HEK293 (cell line): ENCODE results near the gene MCTP1.

Experiments used
- CTCF ChIA-PET: fragments of 350-600 bp; formaldehyde crosslinking; extraction: SDS; loops from one replicate; lab custom pipeline; 2021; ENCODE audit warnings: antibody characterized with exemption; lab: Yijun Ruan, JAX
- POLR2A ChIA-PET: fragments of 300-600 bp; formaldehyde crosslinking; extraction: SDS; loops from one replicate; lab custom pipeline; 2020; ENCODE audit warnings: antibody characterized with exemption, inconsistent platforms; lab: Yijun Ruan, JAX
- H3K27ac ChIP-seq: fragments of 200-500 bp; sonication (Bioruptor generic); 2 replicates; pipeline ENCODE4 v1.5.1; 2014; ENCODE audit warnings: low read depth, low read length, control low read depth, inconsistent platforms; ENCODE audit errors: extremely low read depth
- H3K36me3 ChIP-seq, 2 experiments: fragments of 200-500 bp in 1 of 2; sonication (Bioruptor generic) in 1 of 2; 1 replicate in 1 of 2; 2 replicates in 1 of 2; pipeline ENCODE4 v1.5.1; 2014 to 2017; ENCODE audit warnings: inconsistent platforms in 2 of 2, low read length in 2 of 2; ENCODE audit not compliant: control insufficient read depth in 2 of 2, insufficient read depth in 1 of 2
- H3K4me1 ChIP-seq: fragments of 200-500 bp; sonication (Bioruptor generic); 2 replicates; pipeline ENCODE4 v1.5.1; 2014; ENCODE audit warnings: mild to moderate bottlenecking, low read length, inconsistent platforms; ENCODE audit not compliant: control insufficient read depth, insufficient read depth
- H3K4me3 ChIP-seq: 2 replicates; pipeline ENCODE4 v1.5.1; 2011; ENCODE audit warnings: low read depth, mild to moderate bottlenecking, control low read depth, low read length, moderate library complexity
- H3K9me3 ChIP-seq: fragments of 200-500 bp; sonication (Bioruptor generic); 2 replicates; pipeline ENCODE4 v1.5.1; 2014; ENCODE audit warnings: low read depth, low read length, inconsistent platforms; ENCODE audit not compliant: control insufficient read depth, insufficient read depth
- OSR2 ChIP-seq: fragments of 450-650 bp; formaldehyde crosslinking; IDR thresholded peaks from 2 replicates; pipeline ENCODE4 v1.5.1; 2016; ENCODE audit warnings: missing biosample characterization, missing genetic modification characterization
- SCRT1 ChIP-seq: fragments of 450-650 bp; formaldehyde crosslinking; IDR thresholded peaks from 2 replicates; pipeline ENCODE4 v1.5.1; 2016; ENCODE audit warnings: missing biosample characterization, missing genetic modification characterization, borderline replicate concordance
- SCRT2 ChIP-seq: fragments of 450-650 bp; formaldehyde crosslinking; IDR thresholded peaks from 2 replicates; pipeline ENCODE4 v1.5.1; 2016; ENCODE audit warnings: missing biosample characterization, missing genetic modification characterization
- TRIM28 ChIP-seq: IDR thresholded peaks from 2 replicates; pipeline ENCODE4 v1.6.1; 2011; ENCODE audit warnings: low read length, control low read depth, borderline replicate concordance
- WT1 ChIP-seq: fragments of 450-650 bp; formaldehyde crosslinking; IDR thresholded peaks from 2 replicates; pipeline ENCODE4 v1.5.1; 2016; ENCODE audit warnings: missing biosample characterization, missing genetic modification characterization
- ZBTB20 ChIP-seq: fragments of 450-650 bp; formaldehyde crosslinking; IDR thresholded peaks from 2 replicates; pipeline ENCODE4 v1.5.1; 2016; ENCODE audit warnings: missing biosample characterization, missing genetic modification characterization
- ZBTB21 ChIP-seq: fragments of 450-650 bp; formaldehyde crosslinking; IDR thresholded peaks from 2 replicates; pipeline ENCODE4 v1.5.1; 2017; ENCODE audit warnings: missing biosample characterization, missing genetic modification characterization
- ZFP69B ChIP-seq: fragments of 450-650 bp; formaldehyde crosslinking; IDR thresholded peaks from 2 replicates; pipeline ENCODE4 v1.5.1; 2016; ENCODE audit warnings: missing biosample characterization, missing genetic modification characterization
- ZNF248 ChIP-seq: fragments of 450-650 bp; formaldehyde crosslinking; IDR thresholded peaks from 2 replicates; pipeline ENCODE4 v1.5.1; 2017; ENCODE audit warnings: missing biosample characterization, missing genetic modification characterization
- ZNF366 ChIP-seq: fragments of 450-650 bp; formaldehyde crosslinking; conservative IDR thresholded peaks from 2 replicates; pipeline ENCODE4 v1.5.1; 2016; ENCODE audit warnings: missing biosample characterization, missing genetic modification characterization
- ZNF426 ChIP-seq: fragments of 450-650 bp; formaldehyde crosslinking; IDR thresholded peaks from 2 replicates; pipeline ENCODE4 v1.5.1; 2017; ENCODE audit warnings: missing biosample characterization, missing genetic modification characterization, mild to moderate bottlenecking, inconsistent platforms, moderate library complexity
- ZNF510 ChIP-seq: fragments of 450-650 bp; formaldehyde crosslinking; IDR thresholded peaks from 2 replicates; pipeline ENCODE4 v1.5.1; 2018; ENCODE audit warnings: mild to moderate bottlenecking, missing genetic modification characterization, missing biosample characterization; ENCODE audit not compliant: insufficient replicate concordance
- ZNF521 ChIP-seq: fragments of 450-650 bp; formaldehyde crosslinking; IDR thresholded peaks from 2 replicates; pipeline ENCODE4 v1.5.1; 2017; ENCODE audit warnings: missing biosample characterization, mild to moderate bottlenecking, missing genetic modification characterization
- ZNF558 ChIP-seq: fragments of 450-650 bp; formaldehyde crosslinking; IDR thresholded peaks from 2 replicates; pipeline ENCODE4 v1.5.1; 2016; ENCODE audit warnings: missing biosample characterization, missing genetic modification characterization
- ZNF654 ChIP-seq: fragments of 450-650 bp; formaldehyde crosslinking; IDR thresholded peaks from 2 replicates; pipeline ENCODE4 v1.5.1; 2016; ENCODE audit warnings: low read depth, missing biosample characterization, missing genetic modification characterization
- ZNF658 ChIP-seq: fragments of 450-650 bp; formaldehyde crosslinking; IDR thresholded peaks from 2 replicates; pipeline ENCODE4; 2016; ENCODE audit warnings: missing biosample characterization, missing genetic modification characterization
- ZNF747 ChIP-seq: fragments of 450-650 bp; formaldehyde crosslinking; IDR thresholded peaks from 2 replicates; pipeline ENCODE4 v1.5.1; 2016; ENCODE audit warnings: missing biosample characterization, missing genetic modification characterization
- ZSCAN16 ChIP-seq: fragments of 450-650 bp; formaldehyde crosslinking; IDR thresholded peaks from 2 replicates; pipeline ENCODE4 v1.5.1; 2016; ENCODE audit warnings: missing biosample characterization, missing genetic modification characterization
- TF ChIP-seq, protein P1 (sequence below): fragments of 450-650 bp; formaldehyde crosslinking; IDR thresholded peaks from 2 replicates; pipeline ENCODE4 v1.5.1; 2016; ENCODE audit warnings: missing biosample characterization, missing genetic modification characterization
- TF ChIP-seq, protein P2 (sequence below): fragments of 450-650 bp; formaldehyde crosslinking; IDR thresholded peaks from 2 replicates; pipeline ENCODE4 v1.5.1; 2017; ENCODE audit warnings: missing biosample characterization, missing genetic modification characterization
- TF ChIP-seq, protein P3 (sequence below): fragments of 450-650 bp; IDR thresholded peaks from 2 replicates; pipeline ENCODE4 v1.5.1; 2018; ENCODE audit warnings: missing biosample characterization, missing genetic modification characterization
- TF ChIP-seq, protein P4 (sequence below): fragments of 450-650 bp; formaldehyde crosslinking; IDR thresholded peaks from 2 replicates; pipeline ENCODE4 v1.5.1; 2017; ENCODE audit warnings: missing biosample characterization, missing genetic modification characterization
- TF ChIP-seq, protein P5 (sequence below): fragments of 450-650 bp; formaldehyde crosslinking; IDR thresholded peaks from 2 replicates; pipeline ENCODE4 v1.5.1; 2016; ENCODE audit warnings: missing biosample characterization, missing genetic modification characterization, low read depth
- TF ChIP-seq, protein P6 (sequence below): fragments of 450-650 bp; formaldehyde crosslinking; IDR thresholded peaks from 2 replicates; pipeline ENCODE4 v1.5.1; 2016; ENCODE audit warnings: missing biosample characterization, missing genetic modification characterization

Gene MCTP1

DNA sequence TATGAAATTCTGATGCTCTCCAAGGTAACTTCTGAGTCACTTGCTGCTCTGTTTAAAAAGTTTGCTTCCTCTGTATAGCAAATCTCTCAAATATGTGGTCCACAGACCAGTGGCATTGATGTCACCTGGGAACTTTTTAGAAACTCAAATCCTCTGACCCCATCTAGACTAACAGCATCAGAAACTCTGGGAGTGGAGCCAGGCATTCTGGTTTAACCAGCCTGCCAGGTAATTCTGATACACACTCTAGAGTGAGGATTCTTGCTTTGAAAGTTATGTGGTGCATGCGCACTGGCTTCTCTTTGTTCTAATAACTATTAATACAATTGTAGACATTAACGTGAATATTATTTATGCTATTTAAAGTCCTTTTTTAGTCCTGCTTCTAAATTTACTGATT lies 368.3 kb downstream of the MCTP1 start (continued):
- TF ChIP-seq, protein P1, sequence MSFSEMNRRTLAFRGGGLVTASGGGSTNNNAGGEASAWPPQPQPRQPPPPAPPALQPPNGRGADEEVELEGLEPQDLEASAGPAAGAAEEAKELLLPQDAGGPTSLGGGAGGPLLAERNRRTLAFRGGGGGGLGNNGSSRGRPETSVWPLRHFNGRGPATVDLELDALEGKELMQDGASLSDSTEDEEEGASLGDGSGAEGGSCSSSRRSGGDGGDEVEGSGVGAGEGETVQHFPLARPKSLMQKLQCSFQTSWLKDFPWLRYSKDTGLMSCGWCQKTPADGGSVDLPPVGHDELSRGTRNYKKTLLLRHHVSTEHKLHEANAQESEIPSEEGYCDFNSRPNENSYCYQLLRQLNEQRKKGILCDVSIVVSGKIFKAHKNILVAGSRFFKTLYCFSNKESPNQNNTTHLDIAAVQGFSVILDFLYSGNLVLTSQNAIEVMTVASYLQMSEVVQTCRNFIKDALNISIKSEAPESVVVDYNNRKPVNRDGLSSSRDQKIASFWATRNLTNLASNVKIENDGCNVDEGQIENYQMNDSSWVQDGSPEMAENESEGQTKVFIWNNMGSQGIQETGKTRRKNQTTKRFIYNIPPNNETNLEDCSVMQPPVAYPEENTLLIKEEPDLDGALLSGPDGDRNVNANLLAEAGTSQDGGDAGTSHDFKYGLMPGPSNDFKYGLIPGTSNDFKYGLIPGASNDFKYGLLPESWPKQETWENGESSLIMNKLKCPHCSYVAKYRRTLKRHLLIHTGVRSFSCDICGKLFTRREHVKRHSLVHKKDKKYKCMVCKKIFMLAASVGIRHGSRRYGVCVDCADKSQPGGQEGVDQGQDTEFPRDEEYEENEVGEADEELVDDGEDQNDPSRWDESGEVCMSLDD (tag by site-specific recombination), result no peak
- no peak for TF ChIP-seq SCRT2
- TF ChIP-seq, protein P2, sequence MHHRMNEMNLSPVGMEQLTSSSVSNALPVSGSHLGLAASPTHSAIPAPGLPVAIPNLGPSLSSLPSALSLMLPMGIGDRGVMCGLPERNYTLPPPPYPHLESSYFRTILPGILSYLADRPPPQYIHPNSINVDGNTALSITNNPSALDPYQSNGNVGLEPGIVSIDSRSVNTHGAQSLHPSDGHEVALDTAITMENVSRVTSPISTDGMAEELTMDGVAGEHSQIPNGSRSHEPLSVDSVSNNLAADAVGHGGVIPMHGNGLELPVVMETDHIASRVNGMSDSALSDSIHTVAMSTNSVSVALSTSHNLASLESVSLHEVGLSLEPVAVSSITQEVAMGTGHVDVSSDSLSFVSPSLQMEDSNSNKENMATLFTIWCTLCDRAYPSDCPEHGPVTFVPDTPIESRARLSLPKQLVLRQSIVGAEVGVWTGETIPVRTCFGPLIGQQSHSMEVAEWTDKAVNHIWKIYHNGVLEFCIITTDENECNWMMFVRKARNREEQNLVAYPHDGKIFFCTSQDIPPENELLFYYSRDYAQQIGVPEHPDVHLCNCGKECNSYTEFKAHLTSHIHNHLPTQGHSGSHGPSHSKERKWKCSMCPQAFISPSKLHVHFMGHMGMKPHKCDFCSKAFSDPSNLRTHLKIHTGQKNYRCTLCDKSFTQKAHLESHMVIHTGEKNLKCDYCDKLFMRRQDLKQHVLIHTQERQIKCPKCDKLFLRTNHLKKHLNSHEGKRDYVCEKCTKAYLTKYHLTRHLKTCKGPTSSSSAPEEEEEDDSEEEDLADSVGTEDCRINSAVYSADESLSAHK (tag by site-specific recombination), result no peak
- TF ChIP-seq, protein P3, sequence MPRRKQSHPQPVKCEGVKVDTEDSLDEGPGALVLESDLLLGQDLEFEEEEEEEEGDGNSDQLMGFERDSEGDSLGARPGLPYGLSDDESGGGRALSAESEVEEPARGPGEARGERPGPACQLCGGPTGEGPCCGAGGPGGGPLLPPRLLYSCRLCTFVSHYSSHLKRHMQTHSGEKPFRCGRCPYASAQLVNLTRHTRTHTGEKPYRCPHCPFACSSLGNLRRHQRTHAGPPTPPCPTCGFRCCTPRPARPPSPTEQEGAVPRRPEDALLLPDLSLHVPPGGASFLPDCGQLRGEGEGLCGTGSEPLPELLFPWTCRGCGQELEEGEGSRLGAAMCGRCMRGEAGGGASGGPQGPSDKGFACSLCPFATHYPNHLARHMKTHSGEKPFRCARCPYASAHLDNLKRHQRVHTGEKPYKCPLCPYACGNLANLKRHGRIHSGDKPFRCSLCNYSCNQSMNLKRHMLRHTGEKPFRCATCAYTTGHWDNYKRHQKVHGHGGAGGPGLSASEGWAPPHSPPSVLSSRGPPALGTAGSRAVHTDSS (tag by site-specific recombination), result no peak

DNA sequence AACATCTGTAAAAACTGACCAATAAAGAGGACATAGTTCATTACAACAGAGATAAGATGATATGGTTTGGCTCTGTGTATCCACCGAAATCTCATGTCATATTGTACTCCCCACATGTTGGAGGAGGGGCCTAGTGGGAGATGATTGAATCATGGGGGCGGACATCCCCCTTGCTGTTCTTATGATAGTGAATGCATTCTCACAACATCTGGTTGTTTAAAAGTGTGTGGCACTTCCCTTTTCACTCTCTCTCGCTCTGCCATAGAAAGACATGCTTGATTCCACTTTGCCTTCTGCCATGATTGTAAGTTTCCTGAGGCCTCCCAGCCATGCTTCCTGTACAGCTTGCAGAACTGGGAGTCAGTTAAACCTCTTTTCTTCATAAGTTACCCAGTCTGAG lies 373.6 kb downstream of the MCTP1 start:
- no peaks in the 10 kb centered on the region for H3K4me1 ChIP-seq
- H3K27ac ChIP-seq, result no peak overlapping the region
- no peak for TF ChIP-seq TRIM28
- no peak for TF ChIP-seq ZNF248 (tag by site-specific recombination)
- no peak for TF ChIP-seq ZBTB20 (tag by site-specific recombination)
- TF ChIP-seq, all 188 proteins: peak for 0
- ChIA-PET CTCF (interaction anchor here (2.4 kb wide), 1 partner anchor 18 kb away, joined by 8 read pairs; no protein-coding TSS in a partner anchor), POLR2A (no interaction called here)
- Histone ChIP-seq H3K4me3 (no peak overlapping the region), H3K9me3 (no peaks in the 10 kb centered on the region), H3K36me3 (no peaks in the 10 kb centered on the region)

DNA sequence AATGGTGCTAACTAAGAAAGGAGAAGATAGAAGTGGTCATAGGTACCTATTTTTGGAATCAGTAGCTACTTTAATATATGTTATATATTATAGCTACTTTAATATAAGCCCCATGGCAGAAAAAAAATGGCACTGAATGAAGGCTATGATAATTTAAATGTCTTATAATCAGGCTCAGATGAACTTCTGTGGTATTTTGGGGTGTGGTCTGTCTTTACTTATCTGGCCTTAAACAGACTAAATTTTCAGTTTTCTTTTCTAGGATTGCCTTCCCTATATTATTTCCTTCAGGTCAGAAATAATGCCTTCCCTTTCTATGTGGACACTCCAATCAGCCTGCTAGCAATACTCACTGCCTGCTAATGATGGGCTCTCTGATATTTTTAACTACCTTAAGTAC lies 374.2 kb downstream of the MCTP1 start:
- Histone ChIP-seq H3K4me1 (no peaks in the 10 kb centered on the region), H3K36me3 (no peaks in the 10 kb centered on the region), H3K4me3 (no peak overlapping the region), H3K9me3 (no peaks in the 10 kb centered on the region), H3K27ac (no peak overlapping the region)
- ChIA-PET CTCF (interaction anchor here (2.4 kb wide), 1 partner anchor 17 kb away, joined by 8 read pairs; no protein-coding TSS in a partner anchor), POLR2A (no interaction called here)
- TF ChIP-seq WT1, result no peak
- no peak for TF ChIP-seq ZNF510 (tag by site-specific recombination)
- no peak for TF ChIP-seq ZSCAN16 (tag by site-specific recombination)
- TF ChIP-seq ZBTB21, result no peak
- no peak for TF ChIP-seq SCRT1 (tag by site-specific recombination)
- no peak for TF ChIP-seq ZFP69B (tag by site-specific recombination)
- no peak for TF ChIP-seq OSR2
- no peak for TF ChIP-seq ZNF558
- no peak for TF ChIP-seq ZNF426
- TF ChIP-seq ZNF658 (tag by site-specific recombination), result no peak
- TF ChIP-seq, protein P4, sequence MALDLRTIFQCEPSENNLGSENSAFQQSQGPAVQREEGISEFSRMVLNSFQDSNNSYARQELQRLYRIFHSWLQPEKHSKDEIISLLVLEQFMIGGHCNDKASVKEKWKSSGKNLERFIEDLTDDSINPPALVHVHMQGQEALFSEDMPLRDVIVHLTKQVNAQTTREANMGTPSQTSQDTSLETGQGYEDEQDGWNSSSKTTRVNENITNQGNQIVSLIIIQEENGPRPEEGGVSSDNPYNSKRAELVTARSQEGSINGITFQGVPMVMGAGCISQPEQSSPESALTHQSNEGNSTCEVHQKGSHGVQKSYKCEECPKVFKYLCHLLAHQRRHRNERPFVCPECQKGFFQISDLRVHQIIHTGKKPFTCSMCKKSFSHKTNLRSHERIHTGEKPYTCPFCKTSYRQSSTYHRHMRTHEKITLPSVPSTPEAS (tag by site-specific recombination), result no peak
- TF ChIP-seq ZNF654 (tag by site-specific recombination), result no peak
- no peak for TF ChIP-seq ZNF521 (tag by site-specific recombination)
- TF ChIP-seq TRIM28, result no peak
- no peak for TF ChIP-seq ZNF747
- TF ChIP-seq ZNF366 (tag by site-specific recombination), result no peak
- TF ChIP-seq, protein P5, sequence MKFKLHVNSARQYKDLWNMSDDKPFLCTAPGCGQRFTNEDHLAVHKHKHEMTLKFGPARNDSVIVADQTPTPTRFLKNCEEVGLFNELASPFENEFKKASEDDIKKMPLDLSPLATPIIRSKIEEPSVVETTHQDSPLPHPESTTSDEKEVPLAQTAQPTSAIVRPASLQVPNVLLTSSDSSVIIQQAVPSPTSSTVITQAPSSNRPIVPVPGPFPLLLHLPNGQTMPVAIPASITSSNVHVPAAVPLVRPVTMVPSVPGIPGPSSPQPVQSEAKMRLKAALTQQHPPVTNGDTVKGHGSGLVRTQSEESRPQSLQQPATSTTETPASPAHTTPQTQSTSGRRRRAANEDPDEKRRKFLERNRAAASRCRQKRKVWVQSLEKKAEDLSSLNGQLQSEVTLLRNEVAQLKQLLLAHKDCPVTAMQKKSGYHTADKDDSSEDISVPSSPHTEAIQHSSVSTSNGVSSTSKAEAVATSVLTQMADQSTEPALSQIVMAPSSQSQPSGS, result no peak
- TF ChIP-seq, protein P6, sequence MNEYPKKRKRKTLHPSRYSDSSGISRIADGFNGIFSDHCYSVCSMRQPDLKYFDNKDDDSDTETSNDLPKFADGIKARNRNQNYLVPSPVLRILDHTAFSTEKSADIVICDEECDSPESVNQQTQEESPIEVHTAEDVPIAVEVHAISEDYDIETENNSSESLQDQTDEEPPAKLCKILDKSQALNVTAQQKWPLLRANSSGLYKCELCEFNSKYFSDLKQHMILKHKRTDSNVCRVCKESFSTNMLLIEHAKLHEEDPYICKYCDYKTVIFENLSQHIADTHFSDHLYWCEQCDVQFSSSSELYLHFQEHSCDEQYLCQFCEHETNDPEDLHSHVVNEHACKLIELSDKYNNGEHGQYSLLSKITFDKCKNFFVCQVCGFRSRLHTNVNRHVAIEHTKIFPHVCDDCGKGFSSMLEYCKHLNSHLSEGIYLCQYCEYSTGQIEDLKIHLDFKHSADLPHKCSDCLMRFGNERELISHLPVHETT (tag by site-specific recombination), result no peak
